RWPE1 (cell line): ENCODE measurements around the gene PRAC1.

ENCODE experiments used
- CTCF ChIA-PET: fragments of 350-600 bp; sonication (Branson Sonifier 250); formaldehyde crosslinking; extraction: SDS; loops from one replicate; lab custom pipeline; 2021; lab: Yijun Ruan, JAX
- POLR2A ChIA-PET: fragments of 400-600 bp; formaldehyde crosslinking; extraction: SDS; loops from one replicate; lab custom pipeline; 2020; ENCODE audit warnings: antibody characterized with exemption; ENCODE audit not compliant: low non-redundant PET; lab: Yijun Ruan, JAX
- DNase-seq: peaks from one replicate; pipeline ENCODE4 v3.0.0; 2012; ENCODE audit warnings: low spot score
- H3K27ac ChIP-seq: fragments of 450-650 bp; 2 replicates; pipeline ENCODE4 v1.5.1; 2017
- TF ChIP-seq, protein P1 (sequence below): fragments of 450-650 bp; conservative IDR thresholded peaks from 2 replicates; pipeline ENCODE4 v1.5.1; 2017; ENCODE audit warnings: low read depth, mild to moderate bottlenecking

Gene PRAC1

GRCh38 chr17:48732688-48733629 is 10.6 kb upstream of the PRAC1 start:
- ChIA-PET CTCF (interaction anchor here (0.5 to 1.4 kb wide), 3 partner anchors 146 to 215 kb away, joined by 3 to 4 read pairs (median 3); no protein-coding TSS in a partner anchor), POLR2A (no interaction called here)
- no peak for DNase-seq
- TF ChIP-seq, protein P1, sequence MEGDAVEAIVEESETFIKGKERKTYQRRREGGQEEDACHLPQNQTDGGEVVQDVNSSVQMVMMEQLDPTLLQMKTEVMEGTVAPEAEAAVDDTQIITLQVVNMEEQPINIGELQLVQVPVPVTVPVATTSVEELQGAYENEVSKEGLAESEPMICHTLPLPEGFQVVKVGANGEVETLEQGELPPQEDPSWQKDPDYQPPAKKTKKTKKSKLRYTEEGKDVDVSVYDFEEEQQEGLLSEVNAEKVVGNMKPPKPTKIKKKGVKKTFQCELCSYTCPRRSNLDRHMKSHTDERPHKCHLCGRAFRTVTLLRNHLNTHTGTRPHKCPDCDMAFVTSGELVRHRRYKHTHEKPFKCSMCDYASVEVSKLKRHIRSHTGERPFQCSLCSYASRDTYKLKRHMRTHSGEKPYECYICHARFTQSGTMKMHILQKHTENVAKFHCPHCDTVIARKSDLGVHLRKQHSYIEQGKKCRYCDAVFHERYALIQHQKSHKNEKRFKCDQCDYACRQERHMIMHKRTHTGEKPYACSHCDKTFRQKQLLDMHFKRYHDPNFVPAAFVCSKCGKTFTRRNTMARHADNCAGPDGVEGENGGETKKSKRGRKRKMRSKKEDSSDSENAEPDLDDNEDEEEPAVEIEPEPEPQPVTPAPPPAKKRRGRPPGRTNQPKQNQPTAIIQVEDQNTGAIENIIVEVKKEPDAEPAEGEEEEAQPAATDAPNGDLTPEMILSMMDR = no peak
- H3K27ac ChIP-seq = no peak overlapping the region

GRCh38 chr17:48731355-48731754 is 9.0 kb upstream of the PRAC1 start:
- CTCF ChIA-PET = interaction anchor here (0.7 to 1.1 kb wide), 2 partner anchors 27 to 153 kb away, joined by 3 to 4 read pairs; no protein-coding TSS in a partner anchor
- TF ChIP-seq, protein P1 = no peak
- POLR2A ChIA-PET = no interaction called here

DNA sequence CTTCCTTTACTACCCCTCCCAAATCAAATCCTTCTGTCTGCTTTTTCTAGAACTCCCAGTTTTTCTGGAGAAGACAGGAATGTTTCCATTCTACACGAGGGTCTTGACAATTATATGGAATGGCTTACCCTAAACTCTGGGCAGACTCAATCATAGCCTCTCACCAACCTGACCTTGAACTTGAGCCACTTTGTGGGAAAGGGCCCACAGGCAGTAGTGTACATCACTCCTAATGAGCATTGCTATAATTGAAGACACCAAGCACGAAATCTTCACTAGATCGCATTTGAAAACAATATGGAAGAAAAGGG is 7.9 kb upstream of the PRAC1 start:
- TF ChIP-seq, protein P1 = no peak
- ChIA-PET POLR2A (no interaction called here), CTCF (no interaction called here)
- DNase-seq = no peak
- H3K27ac ChIP-seq = no peak overlapping the region

More at GRCh38 chr17:48731355-48731754, 9.0 kb upstream of the PRAC1 start:
- DNase-seq = no peak
- H3K27ac ChIP-seq = no peak overlapping the region

DNA sequence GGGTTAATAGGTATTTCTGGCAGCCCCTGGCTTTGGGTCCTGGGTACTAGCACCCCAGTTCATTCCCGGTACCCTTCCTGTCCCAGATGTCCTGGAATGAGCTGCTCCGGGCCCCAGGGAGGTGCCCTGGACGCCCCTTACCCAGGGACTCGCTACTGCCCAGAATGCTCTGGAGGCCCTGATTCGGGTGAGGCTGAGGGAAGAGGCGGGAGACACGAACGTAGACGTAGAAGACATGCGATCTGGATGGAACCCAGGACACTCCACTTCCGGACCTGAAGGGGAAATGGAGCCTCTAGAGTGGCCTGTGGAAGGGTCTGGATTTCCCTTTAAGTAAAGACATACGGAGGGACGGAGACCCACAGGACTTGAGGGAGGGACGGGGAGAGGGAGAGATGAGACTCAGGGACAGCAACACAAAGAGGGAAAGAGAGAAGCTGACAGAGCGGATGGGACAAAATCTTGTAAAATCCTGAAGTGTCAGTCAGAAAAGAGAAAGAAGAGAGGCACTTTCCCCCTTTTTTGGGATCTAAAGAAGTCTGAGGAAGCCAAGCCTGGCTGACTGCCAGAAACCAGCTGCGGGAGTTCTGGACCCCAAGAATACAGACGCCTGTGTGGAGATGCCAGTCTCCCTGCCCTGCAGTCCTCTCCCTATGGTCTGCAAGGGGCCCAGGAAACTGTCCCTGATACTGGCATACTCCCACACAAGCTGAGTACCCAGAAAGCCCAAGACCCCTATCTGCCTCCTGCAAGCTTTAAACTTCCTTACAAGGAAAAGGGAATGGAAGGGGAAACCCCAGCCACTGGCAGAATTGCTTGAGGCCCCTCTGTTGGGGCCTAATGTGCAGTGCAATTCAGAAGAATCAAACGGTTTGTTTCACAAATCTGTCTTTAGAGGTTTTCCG is 7.3 kb upstream of the PRAC1 start:
- H3K27ac ChIP-seq = peak overlapping the region; percentile 25
- ChIA-PET CTCF (interaction anchor here (0.8 kb wide), 1 partner anchor 150 kb away, joined by 3 read pairs; no protein-coding TSS in a partner anchor), POLR2A (no interaction called here)
- DNase-seq = no peak
- TF ChIP-seq, protein P1 = no peak

- TF ChIP-seq, protein P1 = no peak
- peak; percentile 63 for DNase-seq
- peak within 1 kb of the TSS; percentile 25 for H3K27ac ChIP-seq
- POLR2A ChIA-PET = interaction anchor here (0.6 kb wide), 1 partner anchor 248 kb away, joined by 5 read pairs; no protein-coding TSS in a partner anchor
- CTCF ChIA-PET = interaction anchor here (0.7 to 1.1 kb wide), 3 partner anchors 9 to 151 kb away, joined by 3 read pairs; no protein-coding TSS in a partner anchor
These were observed 6.2 kb upstream of the PRAC1 start, which contains the start of gene HOXB13 for GRCh38 chr17:48728232-48729231. TSS of gene HOXB13 (minus strand) at chr17:48728750. CDS start at chr17:48728593, 157 bp downstream.
